NT2/D1 (cell line): ENCODE data around the gene YIF1A.
"Not testable (repeated sequence)": the region's sequence is repeated elsewhere in the genome, so short reads cannot be mapped to it uniquely, and the experiment has no call there.

Source experiments
- DNase-seq: peaks from one replicate; pipeline ENCODE4 v3.0.0-alpha.2; 2011; ENCODE audit warnings: low read depth, low spot score
- H3K27me3 ChIP-seq: 2 replicates; pipeline ENCODE4 v1.6.0; 2011; ENCODE audit warnings: mild to moderate bottlenecking; ENCODE audit not compliant: insufficient read length, insufficient read depth
- H3K36me3 ChIP-seq: 2 replicates; pipeline ENCODE4 v1.6.1; 2011; ENCODE audit warnings: mild to moderate bottlenecking, low read length, mixed read lengths; ENCODE audit not compliant: insufficient read depth, insufficient read length
- H3K4me1 ChIP-seq: 2 replicates; pipeline ENCODE4 v1.5.1; 2011; ENCODE audit not compliant: insufficient read depth, insufficient read length
- H3K4me3 ChIP-seq: 2 replicates; pipeline ENCODE4 v1.5.1; 2011; ENCODE audit warnings: low read depth; ENCODE audit not compliant: insufficient read length
- H3K9ac ChIP-seq: 2 replicates; pipeline ENCODE4 v1.6.0; 2011; ENCODE audit warnings: low read depth; ENCODE audit not compliant: insufficient read length
- H3K9me3 ChIP-seq: 2 replicates; pipeline ENCODE4 v1.5.1; 2011; ENCODE audit warnings: mild to moderate bottlenecking, low read length; ENCODE audit not compliant: insufficient read depth
- SUZ12 ChIP-seq: IDR thresholded peaks from 2 replicates; pipeline ENCODE4 v1.6.1; 2011; ENCODE audit not compliant: insufficient read length, insufficient read depth; ENCODE audit errors: extremely low read depth
- YY1 ChIP-seq: IDR thresholded peaks from 2 replicates; pipeline ENCODE4 v1.6.1; 2011; ENCODE audit not compliant: insufficient read length, insufficient read depth
- ZNF274 ChIP-seq: IDR thresholded peaks from 2 replicates; pipeline ENCODE4 v1.6.1; 2011; ENCODE audit warnings: mild to moderate bottlenecking, low read depth, low read length

Gene YIF1A

GRCh38 chr11:66314561-66315497 is 25.9 kb upstream of the YIF1A start:
- H3K9ac ChIP-seq = peak overlapping the region; percentile 23

GRCh38 chr11:66314186-66314501 is 25.2 kb upstream of the YIF1A start:
- no peak for DNase-seq
- Histone ChIP-seq H3K9me3 (peaks cover 6% of the 10 kb centered on the region; the same call in 1 of the 2 replicates), H3K4me3 (peak overlapping the region; percentile 48), H3K27me3 (peaks cover 19% of the 10 kb centered on the region), H3K4me1 (peaks cover 47% of the 10 kb centered on the region), H3K36me3 (peaks cover 3% of the 10 kb centered on the region), H3K9ac (peak overlapping the region; percentile 87)
- TF ChIP-seq SUZ12 (no peak), YY1 (no peak), ZNF274 (no peak)

More at GRCh38 chr11:66314561-66315497, 25.9 kb upstream of the YIF1A start:
- H3K4me1 ChIP-seq = peaks cover 46% of the 10 kb centered on the region
- H3K36me3 ChIP-seq = peaks cover 3% of the 10 kb centered on the region
- DNase-seq = no peak
- peaks cover 19% of the 10 kb centered on the region for H3K27me3 ChIP-seq
- no peak overlapping the region for H3K4me3 ChIP-seq
- TF ChIP-seq SUZ12 (no peak), YY1 (no peak), ZNF274 (no peak)
- H3K9me3 ChIP-seq = peaks cover 11% of the 10 kb centered on the region; the same call in 1 of the 2 replicates

GRCh38 chr11:66313321-66314185 is 24.6 kb upstream of the YIF1A start:
- Histone ChIP-seq H3K4me3 (peak overlapping the region; percentile 48), H3K9me3 (no peaks in the 10 kb centered on the region), H3K27me3 (peaks cover 19% of the 10 kb centered on the region), H3K9ac (peak overlapping the region; percentile 87), H3K36me3 (peaks cover 3% of the 10 kb centered on the region), H3K4me1 (peaks cover 43% of the 10 kb centered on the region)
- TF ChIP-seq YY1 (no peak), ZNF274 (no peak), SUZ12 (no peak)
- DNase-seq = no peak

- Histone ChIP-seq H3K27me3 (peaks cover 19% of the 10 kb centered on the region), H3K4me3 (peak overlapping the region; percentile 66), H3K36me3 (peaks cover 3% of the 10 kb centered on the region), H3K9me3 (no peaks in the 10 kb centered on the region), H3K4me1 (peaks cover 35% of the 10 kb centered on the region), H3K9ac (peak overlapping the region; percentile 87)
- DNase-seq = peak; percentile 98
- TF ChIP-seq YY1 (no peak), SUZ12 (no peak), ZNF274 (no peak)
Observed at GRCh38 chr11:66312549-66313320, 23.8 kb upstream of the YIF1A start.

- peak overlapping the region; percentile 66 for H3K4me3 ChIP-seq
- TF ChIP-seq ZNF274 (no peak), SUZ12 (no peak), YY1 (no peak)
- H3K4me1 ChIP-seq = peaks cover 30% of the 10 kb centered on the region
- H3K9ac ChIP-seq = peak overlapping the region; percentile 84
- H3K36me3 ChIP-seq = peaks cover 3% of the 10 kb centered on the region
- peak; percentile 92 for DNase-seq
- peaks cover 19% of the 10 kb centered on the region for H3K27me3 ChIP-seq
- no peaks in the 10 kb centered on the region for H3K9me3 ChIP-seq
Observed at GRCh38 chr11:66311965-66312548, 23.1 kb upstream of the YIF1A start.

GRCh38 chr11:66311470-66311964 is 22.6 kb upstream of the YIF1A start:
- Histone ChIP-seq H3K9ac (peak overlapping the region; percentile 84), H3K4me1 (peaks cover 28% of the 10 kb centered on the region), H3K36me3 (peaks cover 3% of the 10 kb centered on the region), H3K4me3 (peak overlapping the region; percentile 66), H3K27me3 (peaks cover 15% of the 10 kb centered on the region), H3K9me3 (no peaks in the 10 kb centered on the region)
- TF ChIP-seq ZNF274 (no peak), SUZ12 (no peak), YY1 (no peak)
- DNase-seq = no peak

- H3K9me3 ChIP-seq, H3K36me3 ChIP-seq, H3K27me3 ChIP-seq, DNase-seq: not testable (repeated sequence)
- peak overlapping the region; percentile 84 for H3K9ac ChIP-seq
- H3K4me1 ChIP-seq = peaks cover 22% of the 10 kb centered on the region
- peak overlapping the region; percentile 13 for H3K4me3 ChIP-seq
Observed at GRCh38 chr11:66310803-66311440, 22.0 kb upstream of the YIF1A start.
